C1 segment of cervical spinal cord (tissue), 14 donors: Measurements from ENCODE around the gene PPP6R2.

ENCODE experiments used
- DNase-seq, 14 donors: peaks; one replicate each; lab custom pipeline; 2025; lab: John Stamatoyannopoulos, UW

The PPP6R2 gene

GRCh38 chr22:50342651-50343540, at the start of gene PPP6R2:
Gene PPP6R2 (plus strand): TSS chr22:50343327. CDS start chr22:50393909, 50,582 bp downstream.
- DNase-seq, result peak in 13 of 14 donors; percentile 29 to 89 (median 63)

GRCh38 chr22:50293441-50294318, 49.4 kb upstream of the PPP6R2 start:
- DNase-seq, result peak in 4 of 14 donors; percentile 36 to 67 (median 39)

- DNase-seq, result no peak
Observed at GRCh38 chr22:50294319-50294656, 48.8 kb upstream of the PPP6R2 start.

- no peak for DNase-seq
Observed at GRCh38 chr22:50296658-50297490, 46.3 kb upstream of the PPP6R2 start.

- DNase-seq, result no peak
Observed at GRCh38 chr22:50297510-50298265, 45.4 kb upstream of the PPP6R2 start.

- no peak for DNase-seq
Observed at GRCh38 chr22:50298266-50298637, 44.9 kb upstream of the PPP6R2 start.

GRCh38 chr22:50298937-50299784, 44.0 kb upstream of the PPP6R2 start:
- no peak for DNase-seq

GRCh38 chr22:50299785-50300619, 43.1 kb upstream of the PPP6R2 start:
- no peak for DNase-seq

- no peak for DNase-seq
Observed at GRCh38 chr22:50300620-50301257, 42.4 kb upstream of the PPP6R2 start.

GRCh38 chr22:50301581-50301991, 41.5 kb upstream of the PPP6R2 start:
- DNase-seq, result no peak

GRCh38 chr22:50302041-50302541, 41.0 kb upstream of the PPP6R2 start:
- DNase-seq, result peak in 2 of 14 donors; percentile 25 to 37

- no peak for DNase-seq
Observed at GRCh38 chr22:50302564-50302963, 40.6 kb upstream of the PPP6R2 start.

GRCh38 chr22:50303515-50303847, 39.6 kb upstream of the PPP6R2 start:
- peak in 2 of 14 donors; percentile 49 to 69 for DNase-seq

- peak in 10 of 14 donors; percentile 29 to 81 (median 64) for DNase-seq
Observed at GRCh38 chr22:50303848-50304527, 39.1 kb upstream of the PPP6R2 start.

GRCh38 chr22:50304528-50305392, 38.4 kb upstream of the PPP6R2 start:
- DNase-seq, result peak in 12 of 14 donors; percentile 20 to 94 (median 76)

GRCh38 chr22:50305393-50305922, 37.7 kb upstream of the PPP6R2 start:
- DNase-seq, result peak in 1 of 14 donors; percentile 44
